AG08395 (cell line): ENCODE measurements around the gene SLC25A1.
"Not testable (repeated sequence)": the region's sequence is repeated elsewhere in the genome, so short reads cannot be mapped to it uniquely, and the experiment has no call there.

Experiments used
- DNase-seq: peaks from one replicate; pipeline ENCODE4 v3.0.0; 2012; ENCODE audit warnings: mixed read lengths, low spot score

SLC25A1 gene

GRCh38 chr22:19166421-19166820, 12.1 kb downstream of the SLC25A1 start:
- DNase-seq = no peak

- DNase-seq = no peak
Observed at GRCh38 chr22:19164425-19164824, 14.1 kb downstream of the SLC25A1 start.

- not testable (repeated sequence) for DNase-seq
Observed at GRCh38 chr22:19158649-19159048, 19.9 kb downstream of the SLC25A1 start.

- DNase-seq = not testable (repeated sequence)
Observed at GRCh38 chr22:19156109-19156508, 22.4 kb downstream of the SLC25A1 start.

- no peak for DNase-seq
Observed at GRCh38 chr22:19152942-19153883, 25.3 kb downstream of the SLC25A1 start.

- DNase-seq = no peak
Observed at GRCh38 chr22:19151329-19152191, 27.0 kb downstream of the SLC25A1 start.

- no peak for DNase-seq
Observed at GRCh38 chr22:19150482-19151328, 27.8 kb downstream of the SLC25A1 start.

GRCh38 chr22:19149991-19150390, 28.5 kb downstream of the SLC25A1 start, which contains the start of gene GSC2:
TSS of gene GSC2 (minus strand) at chr22:19150292. CDS start at chr22:19150283, 9 bp downstream.
- no peak for DNase-seq

GRCh38 chr22:19149047-19149883, 29.3 kb downstream of the SLC25A1 start:
- DNase-seq = no peak

- DNase-seq = no peak
Observed at GRCh38 chr22:19148417-19149046, 30.0 kb downstream of the SLC25A1 start.

GRCh38 chr22:19147195-19147780, 31.2 kb downstream of the SLC25A1 start:
- DNase-seq = no peak

GRCh38 chr22:19146215-19146968, 32.1 kb downstream of the SLC25A1 start:
- no peak for DNase-seq

- DNase-seq = peak; percentile 48
Observed at GRCh38 chr22:19143967-19144400, 34.6 kb downstream of the SLC25A1 start.

- DNase-seq = no peak
Observed at GRCh38 chr22:19143212-19143611, 35.3 kb downstream of the SLC25A1 start.

GRCh38 chr22:19142394-19142793, 36.1 kb downstream of the SLC25A1 start:
- DNase-seq = no peak

- no peak for DNase-seq
Observed at GRCh38 chr22:19139974-19140373, 38.6 kb downstream of the SLC25A1 start.

GRCh38 chr22:19139001-19139356, 39.6 kb downstream of the SLC25A1 start:
- DNase-seq = no peak

- DNase-seq = no peak
Observed at GRCh38 chr22:19138217-19139000, 40.1 kb downstream of the SLC25A1 start.
